Measurements from ENCODE around the gene LIM2. TPM values are rescaled to one million over a fixed set of nuclear protein-coding genes. Genes with fewer than 3 reads are reported as not detected.

Gene LIM2
- total and polyA plus RNA-seq, 9 of the 15 experiments (the other 6 are each of a cell fraction or from before 2014, with no cell fraction given) = 0.07 to 0.45 (median 0.18) TPM; not detected in 4

- Histone ChIP-seq H2AFZ (ENCODE audit: low read depth, low read length) (no peak overlapping the region; the same call in 1 of the 2 replicates), H3K36me3 (ENCODE audit: control insufficient read depth, insufficient read depth, low read length) (peaks cover 4% of the 10 kb centered on the region), H3K79me2 (ENCODE audit: control insufficient read depth, insufficient read depth, low read length) (no peaks in the 10 kb centered on the region), H3K4me1 (replicated peaks in 1 of 2; ENCODE audit: control insufficient read depth in 2 of 2, insufficient read depth in 2 of 2, low read length in 2 of 2) (peaks cover 7 to 13% of the 10 kb centered on the region in 2 experiments; a peak in 4 of 5 replicates), H3K9ac (ENCODE audit: insufficient read depth in 1 of 2, low read depth in 2 of 2, low read length in 2 of 2) (peak overlapping the region in 1 of 2 experiments; percentile 19; a peak in 1 of 4 replicates), H3K27me3 (ENCODE audit: control insufficient read depth in 2 of 2, insufficient read depth in 2 of 2, low read length in 2 of 2) (no peaks in the 10 kb centered on the region), H3K4me2 (ENCODE audit: insufficient read depth, low read length) (no peak overlapping the region), H3K9me1 (ENCODE audit: control insufficient read depth, insufficient read depth, low read length) (no peaks in the 10 kb centered on the region), H4K20me1 (replicated peaks; ENCODE audit: control insufficient read depth, insufficient read depth, low read length) (no peaks in the 10 kb centered on the region), H3K4me3 (no peak overlapping the region), H3K27ac (ENCODE audit: extremely low read depth, low read depth, low read length) (no peak overlapping the region), H3K9me3 (replicated peaks; ENCODE audit: control insufficient read depth, insufficient read depth, low read depth, low read length) (peaks cover 3% of the 10 kb centered on the region; the same call in 1 of the 2 replicates)
- no TSS peak for BruUV-seq (replicated peaks)
- intact Hi-C loops (cut with micrococcal nuclease) = loop anchor here (1.0 kb wide), 1 partner anchor 68 kb away; no protein-coding TSS in a partner anchor
- ChIA-PET POLR2A (interaction anchor here (0.6 to 2.3 kb wide), 9 partner anchors 10 to 253 kb away, joined by 3 to 14 read pairs (median 4); partner anchors contain the start of genes C19orf84, SIGLEC10 and VSIG10L), CTCF (ENCODE audit: low intra/inter-chr PET ratio) (interaction anchor here (0.6 to 1.8 kb wide), 6 partner anchors 12 to 253 kb away, joined by 3 to 10 read pairs (median 5); no protein-coding TSS in a partner anchor)
- WGBS (ENCODE audit: insufficient coverage, low coverage, missing lambda C conversion rate) = 7% methylated on average over 6 of the region's 6 CpGs
- peak; percentile 77 to 84 (median 79) for DNase-seq (ENCODE audit: extremely low read depth in 1 of 4, low spot score in 3 of 4)
- in situ Hi-C loops (cut with MboI) = no loop called here
- FAIRE-seq = peak; percentile 90
- ATAC-seq = peak; percentile 98
- TF ChIP-seq ZBTB9 (CRISPR knock-in tag; IDR thresholded peaks at IDR 0.05) = no peak
- TF ChIP-seq ARID2 (IDR thresholded peaks at IDR 0.05) = 0 out of 2 replicates have a peak, but pooled peaks have one; percentile 25
- TF ChIP-seq RBM25 (IDR thresholded peaks at IDR 0.05; ENCODE audit: low read depth, low read length, severe bottlenecking) = peak; percentile 28
- peak; percentile 57; the same call in 1 of the 2 replicates for TF ChIP-seq CTBP1 (IDR thresholded peaks at IDR 0.05; ENCODE audit: borderline replicate concordance)
- TF ChIP-seq NR2F6 (CRISPR knock-in tag; IDR thresholded peaks at IDR 0.05) = no peak
- TF ChIP-seq FOSL1 (tag; conservative IDR thresholded peaks at IDR 0.05) = 0 out of 2 replicates have a peak, but pooled peaks have one; percentile 34
- TF ChIP-seq ZNF384 (IDR thresholded peaks at IDR 0.05; ENCODE audit: low read depth, low read length) = peak; percentile 43; the same call in 1 of the 2 replicates
- TF ChIP-seq DEAF1 (CRISPR knock-in tag; IDR thresholded peaks at IDR 0.05) = peak; percentile 70; the same call in 1 of the 2 replicates
- TF ChIP-seq CTCF (IDR thresholded peaks at IDR 0.05 in 2 of 3, conservative IDR thresholded peaks at IDR 0.05 in 1 of 3; ENCODE audit: insufficient read depth in 2 of 3, low read depth in 1 of 3, low read length in 3 of 3) = peak; percentile 88 to 91 (median 89)
- TF ChIP-seq KLF16 (IDR thresholded peaks at IDR 0.05) = peak; percentile 49; the same call in 1 of the 2 replicates
- peak; percentile 41; the same call in 1 of the 2 replicates for TF ChIP-seq ATF7 (IDR thresholded peaks at IDR 0.05)
- peak; percentile 39; the same call in 1 of the 2 replicates for TF ChIP-seq CC2D1A (IDR thresholded peaks at IDR 0.05)
- TF ChIP-seq RBM15 (IDR thresholded peaks at IDR 0.05; ENCODE audit: insufficient read depth, low read length) = no peak
- peak; percentile 65 to 91 for TF ChIP-seq RAD21 (CRISPR knock-in tag; conservative IDR thresholded peaks at IDR 0.05 in 1 of 2, IDR thresholded peaks at IDR 0.05 in 1 of 2)
- peak; percentile 70; the same call in 1 of the 2 replicates for TF ChIP-seq SPI1 (IDR thresholded peaks at IDR 0.05; ENCODE audit: borderline replicate concordance, low read depth, low read length)
- TF ChIP-seq SMC3 (conservative IDR thresholded peaks at IDR 0.05; ENCODE audit: insufficient read depth, low read depth, low read length) = peak; percentile 89
- TF ChIP-seq TAF7 (tag; IDR thresholded peaks at IDR 0.05) = no peak
Observed at GRCh38 chr19:51407511-51408131, 19.8 kb upstream of the LIM2 start.
